ENCODE data around the gene IPPK.

DNA sequence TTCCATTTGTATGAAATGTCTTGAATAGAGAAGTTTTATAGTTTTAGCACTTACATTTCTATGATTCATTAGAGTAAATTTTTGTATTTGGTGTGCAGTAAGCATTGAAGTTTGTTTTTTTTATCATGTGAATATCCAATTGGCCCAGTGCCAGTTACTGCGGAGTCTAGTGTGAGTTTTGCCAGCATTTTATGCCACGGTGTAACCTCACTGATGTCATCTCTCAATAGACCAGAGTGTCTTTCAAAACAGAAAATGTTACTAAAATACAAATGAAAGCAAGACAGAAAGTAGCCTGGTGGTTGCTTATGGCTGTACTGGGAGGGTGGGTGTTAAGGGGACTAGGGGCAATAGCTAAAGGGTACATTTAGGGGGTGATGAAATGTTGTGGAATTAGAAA lies 62.8 kb downstream of the IPPK start:
- TF ChIP-seq CTCF (IDR thresholded peaks at IDR 0.05) (no peak), POLR2A (IDR thresholded peaks at IDR 0.05) (no peak)
